HepG2 (cell line): ENCODE measurements around the gene KIF26B. TPM values are rescaled to one million over a fixed set of nuclear protein-coding genes. Genes with fewer than 3 reads are reported as not detected.

Experiments used
- ATAC-seq: fragments of 200-7000 bp; cut with Tn5 transposase; 3 replicates; pipeline ENCODE4 v1.9.1; 2020; ENCODE audit warnings: mild to moderate bottlenecking, moderate library complexity
- BruUV-seq: library from RNA; stranded (reverse); fragments of 400-500 nt; replicated peaks from 2 replicates; lab custom pipeline; 2021; lab: Mats Ljungman, UMichigan
- CTCF ChIA-PET: fragments of 300-600 bp; formaldehyde crosslinking; extraction: SDS; loops from one replicate; lab custom pipeline; 2021; ENCODE audit warnings: low total read pairs, inconsistent platforms, low intra/inter-chr PET ratio; lab: Yijun Ruan, JAX
- POLR2A ChIA-PET: fragments of 350-600 bp; sonication (Branson Sonifier 250); formaldehyde crosslinking; loops from one replicate; lab custom pipeline; 2020; ENCODE audit warnings: antibody characterized with exemption, inconsistent platforms; lab: Yijun Ruan, JAX
- DNase-seq: peaks from one replicate; pipeline ENCODE4 v3.0.0-alpha.2; 2015; ENCODE audit warnings: low spot score
- FAIRE-seq: peaks from 3 replicates; lab custom pipeline; 2011; peaks lifted over from hg19 to GRCh38; lab: Jason Lieb, UNC
- H2AFZ ChIP-seq: one replicate; pipeline ENCODE4 v1.6.1; 2011; ENCODE audit warnings: low read length, inconsistent platforms
- H3K27ac ChIP-seq: fragments of 300-600 bp; 3 replicates; pipeline ENCODE4 v1.8.0; 2011; ENCODE audit warnings: mixed run types, mild to moderate bottlenecking, mixed read lengths, low read length, inconsistent platforms; ENCODE audit not compliant: insufficient read depth; ENCODE audit errors: extremely low read length
- H3K27me3 ChIP-seq, 2 experiments: fragments of 200-600 bp in 1 of 2; 2 replicates in 1 of 2; 3 replicates in 1 of 2; pipeline versions ENCODE4 v1.6.0 to v1.8.0; 2011; ENCODE audit warnings: low read length in 2 of 2, mild to moderate bottlenecking in 2 of 2, moderate library complexity in 2 of 2, inconsistent platforms in 1 of 2; ENCODE audit not compliant: insufficient read depth in 2 of 2, control insufficient read depth in 1 of 2
- H3K36me3 ChIP-seq, 2 experiments: fragments of 200-600 bp in 1 of 2; replicated peaks in 1 of 2; 2 replicates in 1 of 2; 3 replicates in 1 of 2; pipeline versions ENCODE4 v1.5.1 to v1.8.0; 2011; ENCODE audit warnings: low read length in 2 of 2, inconsistent platforms in 1 of 2; ENCODE audit not compliant: insufficient read depth in 2 of 2, control insufficient read depth in 1 of 2
- H3K4me1 ChIP-seq: 2 replicates; pipeline ENCODE4 v1.5.1; 2012; ENCODE audit warnings: low read length, inconsistent platforms; ENCODE audit not compliant: insufficient read depth
- H3K4me2 ChIP-seq: 2 replicates; pipeline ENCODE4 v1.6.0; 2011; ENCODE audit warnings: low read depth, low read length, inconsistent platforms
- H3K4me3 ChIP-seq, 3 experiments: fragments of 200-600 bp in 1 of 3; sonication (generic), shearing (Covaris generic) in 1 of 3; replicated peaks in 1 of 3; 2 replicates each; pipeline ENCODE4 v1.5.1; 2011 to 2016; ENCODE audit warnings: low read length in 3 of 3, inconsistent platforms in 2 of 3, low read depth in 2 of 3, mild to moderate bottlenecking in 2 of 3, control low read depth in 1 of 3, mixed read lengths in 1 of 3; ENCODE audit not compliant: insufficient read depth in 1 of 3
- H3K79me2 ChIP-seq: one replicate; pipeline ENCODE4 v1.6.1; 2011; ENCODE audit warnings: low read length, inconsistent platforms; ENCODE audit not compliant: insufficient read depth
- H3K9ac ChIP-seq: 2 replicates; pipeline ENCODE4 v1.6.0; 2011; ENCODE audit warnings: mild to moderate bottlenecking, low read depth, low read length, inconsistent platforms; ENCODE audit not compliant: insufficient read depth
- H3K9me3 ChIP-seq: 2 replicates; pipeline ENCODE4 v1.5.1; 2012; ENCODE audit warnings: mild to moderate bottlenecking, low read length
- H4K20me1 ChIP-seq: 2 replicates; pipeline ENCODE4 v1.6.0; 2011; ENCODE audit warnings: inconsistent platforms, mild to moderate bottlenecking, low read length, moderate library complexity; ENCODE audit not compliant: insufficient read depth
- CC2D1A ChIP-seq: sonication (generic); formaldehyde crosslinking; IDR thresholded peaks from 2 replicates; pipeline ENCODE4 v1.8.1; 2023; ENCODE audit warnings: mild to moderate bottlenecking, missing genetic modification reagents
- TAF15 ChIP-seq: fragments of 200-400 bp; formaldehyde crosslinking; IDR thresholded peaks from one replicate; pipeline ENCODE4 v1.6.1; 2018; ENCODE audit warnings: mild to moderate bottlenecking, low read depth, low read length; ENCODE audit not compliant: poor library complexity, severe bottlenecking
- THAP11 ChIP-seq: IDR thresholded peaks from 2 replicates; pipeline ENCODE4 v1.6.1; 2016; ENCODE audit warnings: missing biosample characterization, missing genetic modification reagents
- ZBTB7A ChIP-seq: sonication (generic); formaldehyde crosslinking; IDR thresholded peaks from 2 replicates; pipeline ENCODE4 v1.8.0; 2022; ENCODE audit warnings: mild to moderate bottlenecking, missing genetic modification reagents
- ZMYM3 ChIP-seq: sonication (generic); formaldehyde crosslinking; IDR thresholded peaks from 2 replicates; pipeline ENCODE4 v1.5.1; 2020; ENCODE audit warnings: mild to moderate bottlenecking, missing genetic modification reagents
- ZNF124 ChIP-seq: sonication (generic); formaldehyde crosslinking; IDR thresholded peaks from 2 replicates; pipeline ENCODE4 v1.4.0; 2020; ENCODE audit warnings: missing genetic modification reagents
- ZNF510 ChIP-seq: sonication (generic); formaldehyde crosslinking; IDR thresholded peaks from 2 replicates; pipeline ENCODE4 v1.4.0; 2020; ENCODE audit warnings: low read depth, mild to moderate bottlenecking, missing genetic modification reagents
- ZNF543 ChIP-seq: sonication (generic); formaldehyde crosslinking; IDR thresholded peaks from 2 replicates; pipeline ENCODE4 v1.4.0; 2020; ENCODE audit warnings: mild to moderate bottlenecking, missing genetic modification reagents
- ZNF598 ChIP-seq: sonication (generic); formaldehyde crosslinking; IDR thresholded peaks from 2 replicates; pipeline ENCODE4 v1.5.1; 2020; ENCODE audit warnings: mild to moderate bottlenecking, missing genetic modification reagents, borderline replicate concordance
- ZNF607 ChIP-seq: sonication (generic); formaldehyde crosslinking; IDR thresholded peaks from 2 replicates; pipeline ENCODE4 v1.5.1; 2020; ENCODE audit warnings: missing genetic modification reagents, mild to moderate bottlenecking, borderline replicate concordance
- ZNF670 ChIP-seq: sonication (generic); formaldehyde crosslinking; IDR thresholded peaks from 2 replicates; pipeline ENCODE4 v1.8.0; 2022; ENCODE audit warnings: mild to moderate bottlenecking, missing genetic modification reagents, borderline replicate concordance
- WGBS: methylation state at CpG from one replicate; pipeline ENCODE4 v1.1.6; 2017; ENCODE audit warnings: low lambda C conversion rate; 5-methylcytosine and 5-hydroxymethylcytosine counted together
- in situ Hi-C: cut with HindIII; loops from 2 replicates; pipeline ENCODE4 v1.10.0; 2017; ENCODE audit warnings: low pct_unique_long_range_greater_than_20kb; ENCODE audit not compliant: extremely low pct_ligation_motif_present
- intact Hi-C: fragments of 100-400 bp; cut with micrococcal nuclease; formaldehyde crosslinking; loops from one replicate; pipeline ENCODE4 v1.10.0; 2022; ENCODE audit not compliant: unreplicated experiment
- polyA plus RNA-seq, 8 experiments: library from polyadenylated mRNA; depleted of rRNA in 3 of 8; stranded (reverse) in 7 of 8; unstranded in 1 of 8; fragments of >200 nt; fragmentation: Illumina TruSeq in 4 of 8; extraction: Trizol in 4 of 8; gene quantifications; 2 replicates each; pipeline versions ENCODE4 v1.2.1 to v1.2.3, GENCODE V29; 2011 to 2016; ENCODE audit warnings: low read depth in 4 of 8, missing spikeins in 1 of 8, mixed read lengths in 1 of 8; ENCODE audit not compliant: insufficient read depth in 1 of 8
- total RNA-seq, 5 experiments: library from RNA; depleted of rRNA; stranded (reverse); fragments of >200 nt; fragmentation: Illumina TruSeq; extraction: Trizol; gene quantifications; 2 replicates each; pipeline ENCODE4 v1.2.3, GENCODE V29; 2016; ENCODE audit warnings: low read depth in 1 of 5
- TF ChIP-seq, protein P1 (sequence below): sonication (generic); formaldehyde crosslinking; IDR thresholded peaks from 2 replicates; pipeline ENCODE4 v1.4.0; 2020; ENCODE audit warnings: missing genetic modification reagents
- TF ChIP-seq, protein P2 (sequence below): sonication (generic); formaldehyde crosslinking; IDR thresholded peaks from 2 replicates; pipeline ENCODE4 v1.4.0; 2020; ENCODE audit warnings: missing genetic modification reagents, borderline replicate concordance
- TF ChIP-seq, protein P3 (sequence below): sonication (generic); formaldehyde crosslinking; conservative IDR thresholded peaks from 2 replicates; pipeline ENCODE4 v1.8.0; 2022; ENCODE audit warnings: low read depth, missing genetic modification reagents

KIF26B gene
- total and polyA plus RNA-seq, 2 of the 13 experiments (the other 11 are each of a cell fraction or from before 2014, with no cell fraction given) = 0.08 to 0.09 TPM

DNA sequence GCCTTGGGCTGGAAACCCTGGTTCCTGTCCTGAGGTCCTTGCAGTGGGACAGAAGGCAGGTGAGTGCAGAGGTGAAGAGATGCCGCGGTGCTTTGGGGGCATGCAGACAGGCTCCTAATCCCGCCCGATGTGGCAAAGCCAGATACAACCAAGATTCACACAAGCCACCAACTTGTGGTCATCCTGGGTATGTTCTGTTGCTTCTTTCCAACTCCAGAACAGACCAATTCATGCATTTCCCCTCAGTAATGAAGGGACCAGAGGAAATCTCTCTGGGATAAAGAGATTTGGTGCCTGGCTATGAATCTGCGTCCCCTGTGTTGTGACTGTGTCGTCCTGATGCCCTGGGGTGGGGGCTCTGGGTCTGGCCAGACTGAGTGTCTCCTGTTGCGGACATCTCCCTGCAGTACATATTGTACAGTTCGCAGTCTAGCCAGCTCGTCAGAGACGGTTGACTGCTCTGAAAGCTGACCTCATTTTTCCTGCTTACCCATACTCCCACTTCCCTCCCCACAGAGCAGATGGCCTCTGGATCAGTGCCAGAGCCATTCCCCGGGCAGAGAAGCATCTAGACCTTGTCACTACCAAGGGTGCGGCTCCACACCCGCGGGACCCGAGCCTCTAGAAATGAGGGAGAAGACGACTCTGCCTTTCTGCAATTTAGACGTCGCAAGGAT lies 216.3 kb downstream of the KIF26B start:
- Histone ChIP-seq H3K79me2 (no peaks in the 10 kb centered on the region), H3K9me3 (no peaks in the 10 kb centered on the region), H3K4me3 (no peak overlapping the region), H3K4me2 (no peak overlapping the region), H2AFZ (no peak overlapping the region), H4K20me1 (no peaks in the 10 kb centered on the region), H3K4me1 (peaks cover 4% of the 10 kb centered on the region; the same call in 1 of the 2 replicates), H3K27ac (no peak overlapping the region), H3K36me3 (no peaks in the 10 kb centered on the region), H3K27me3 (no peaks in the 10 kb centered on the region; a peak in 1 of 5 replicates), H3K9ac (no peak overlapping the region)
- FAIRE-seq = no peak
- CTCF ChIA-PET = no interaction called here
- in situ Hi-C loops (no loop called here), intact Hi-C loops (no loop called here)
- POLR2A ChIA-PET = no interaction called here
- no TSS peak for BruUV-seq
- TF ChIP-seq CC2D1A (CRISPR knock-in tag) = no peak
- TF ChIP-seq, protein P1, sequence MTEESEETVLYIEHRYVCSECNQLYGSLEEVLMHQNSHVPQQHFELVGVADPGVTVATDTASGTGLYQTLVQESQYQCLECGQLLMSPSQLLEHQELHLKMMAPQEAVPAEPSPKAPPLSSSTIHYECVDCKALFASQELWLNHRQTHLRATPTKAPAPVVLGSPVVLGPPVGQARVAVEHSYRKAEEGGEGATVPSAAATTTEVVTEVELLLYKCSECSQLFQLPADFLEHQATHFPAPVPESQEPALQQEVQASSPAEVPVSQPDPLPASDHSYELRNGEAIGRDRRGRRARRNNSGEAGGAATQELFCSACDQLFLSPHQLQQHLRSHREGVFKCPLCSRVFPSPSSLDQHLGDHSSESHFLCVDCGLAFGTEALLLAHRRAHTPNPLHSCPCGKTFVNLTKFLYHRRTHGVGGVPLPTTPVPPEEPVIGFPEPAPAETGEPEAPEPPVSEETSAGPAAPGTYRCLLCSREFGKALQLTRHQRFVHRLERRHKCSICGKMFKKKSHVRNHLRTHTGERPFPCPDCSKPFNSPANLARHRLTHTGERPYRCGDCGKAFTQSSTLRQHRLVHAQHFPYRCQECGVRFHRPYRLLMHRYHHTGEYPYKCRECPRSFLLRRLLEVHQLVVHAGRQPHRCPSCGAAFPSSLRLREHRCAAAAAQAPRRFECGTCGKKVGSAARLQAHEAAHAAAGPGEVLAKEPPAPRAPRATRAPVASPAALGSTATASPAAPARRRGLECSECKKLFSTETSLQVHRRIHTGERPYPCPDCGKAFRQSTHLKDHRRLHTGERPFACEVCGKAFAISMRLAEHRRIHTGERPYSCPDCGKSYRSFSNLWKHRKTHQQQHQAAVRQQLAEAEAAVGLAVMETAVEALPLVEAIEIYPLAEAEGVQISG (CRISPR knock-in tag) = no peak
- TF ChIP-seq, protein P2, sequence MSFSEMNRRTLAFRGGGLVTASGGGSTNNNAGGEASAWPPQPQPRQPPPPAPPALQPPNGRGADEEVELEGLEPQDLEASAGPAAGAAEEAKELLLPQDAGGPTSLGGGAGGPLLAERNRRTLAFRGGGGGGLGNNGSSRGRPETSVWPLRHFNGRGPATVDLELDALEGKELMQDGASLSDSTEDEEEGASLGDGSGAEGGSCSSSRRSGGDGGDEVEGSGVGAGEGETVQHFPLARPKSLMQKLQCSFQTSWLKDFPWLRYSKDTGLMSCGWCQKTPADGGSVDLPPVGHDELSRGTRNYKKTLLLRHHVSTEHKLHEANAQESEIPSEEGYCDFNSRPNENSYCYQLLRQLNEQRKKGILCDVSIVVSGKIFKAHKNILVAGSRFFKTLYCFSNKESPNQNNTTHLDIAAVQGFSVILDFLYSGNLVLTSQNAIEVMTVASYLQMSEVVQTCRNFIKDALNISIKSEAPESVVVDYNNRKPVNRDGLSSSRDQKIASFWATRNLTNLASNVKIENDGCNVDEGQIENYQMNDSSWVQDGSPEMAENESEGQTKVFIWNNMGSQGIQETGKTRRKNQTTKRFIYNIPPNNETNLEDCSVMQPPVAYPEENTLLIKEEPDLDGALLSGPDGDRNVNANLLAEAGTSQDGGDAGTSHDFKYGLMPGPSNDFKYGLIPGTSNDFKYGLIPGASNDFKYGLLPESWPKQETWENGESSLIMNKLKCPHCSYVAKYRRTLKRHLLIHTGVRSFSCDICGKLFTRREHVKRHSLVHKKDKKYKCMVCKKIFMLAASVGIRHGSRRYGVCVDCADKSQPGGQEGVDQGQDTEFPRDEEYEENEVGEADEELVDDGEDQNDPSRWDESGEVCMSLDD = no peak
- TF ChIP-seq, protein P3, sequence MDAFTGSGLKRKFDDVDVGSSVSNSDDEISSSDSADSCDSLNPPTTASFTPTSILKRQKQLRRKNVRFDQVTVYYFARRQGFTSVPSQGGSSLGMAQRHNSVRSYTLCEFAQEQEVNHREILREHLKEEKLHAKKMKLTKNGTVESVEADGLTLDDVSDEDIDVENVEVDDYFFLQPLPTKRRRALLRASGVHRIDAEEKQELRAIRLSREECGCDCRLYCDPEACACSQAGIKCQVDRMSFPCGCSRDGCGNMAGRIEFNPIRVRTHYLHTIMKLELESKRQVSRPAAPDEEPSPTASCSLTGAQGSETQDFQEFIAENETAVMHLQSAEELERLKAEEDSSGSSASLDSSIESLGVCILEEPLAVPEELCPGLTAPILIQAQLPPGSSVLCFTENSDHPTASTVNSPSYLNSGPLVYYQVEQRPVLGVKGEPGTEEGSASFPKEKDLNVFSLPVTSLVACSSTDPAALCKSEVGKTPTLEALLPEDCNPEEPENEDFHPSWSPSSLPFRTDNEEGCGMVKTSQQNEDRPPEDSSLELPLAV (CRISPR knock-in tag) = no peak
- TF ChIP-seq THAP11 (CRISPR knock-in tag) = no peak
- no peak for TF ChIP-seq ZNF670 (CRISPR knock-in tag)
- TF ChIP-seq TAF15 = no peak
- no peak for TF ChIP-seq ZNF124 (CRISPR knock-in tag)
- TF ChIP-seq ZNF543 (CRISPR knock-in tag) = no peak
- no peak for TF ChIP-seq ZNF598 (CRISPR knock-in tag)
- no peak for TF ChIP-seq ZNF607 (CRISPR knock-in tag)
- no peak for TF ChIP-seq ZBTB7A (CRISPR knock-in tag)
- no peak for TF ChIP-seq ZNF510 (CRISPR knock-in tag)
- no peak for TF ChIP-seq ZMYM3 (CRISPR knock-in tag)
- ATAC-seq = no peak
- no peak for DNase-seq
- 84% methylated on average over 16 of the region's 18 CpGs for WGBS
